Natural killer cell (primary cell): Measurements from ENCODE around the gene ASTE1. TPM values are rescaled to one million over a fixed set of nuclear protein-coding genes. Genes with fewer than 3 reads are reported as not detected.

ENCODE experiments used
- ATAC-seq, 3 donors: fragments of 150-1000 bp in 2 of 3; fragments of 200-7000 bp in 1 of 3; cut with Tn5 transposase; 1 replicate in 1 of 3; 2 replicates in 2 of 3; pipeline ENCODE4 v1.10.0; 2021; ENCODE audit warnings: mild to moderate bottlenecking in 2 of 3, moderate library complexity in 2 of 3
- DNase-seq, 2 donors: peaks; one replicate each; pipeline versions ENCODE4 v3.0.0 to v3.0.0-alpha.2; 2013 to 2021; ENCODE audit warnings: mixed read lengths in 1 of 2
- H3K27ac ChIP-seq: one replicate; pipeline ENCODE4 v1.5.1; 2013; ENCODE audit warnings: mild to moderate bottlenecking, low read length
- H3K27me3 ChIP-seq: one replicate; pipeline ENCODE4 v1.6.1; 2013; ENCODE audit warnings: low read length; ENCODE audit not compliant: control insufficient read depth, insufficient read depth
- H3K36me3 ChIP-seq: one replicate; pipeline ENCODE4 v1.6.1; 2013; ENCODE audit warnings: low read length; ENCODE audit not compliant: control insufficient read depth, insufficient read depth
- H3K4me1 ChIP-seq: one replicate; pipeline ENCODE4 v1.6.1; 2013; ENCODE audit warnings: low read length; ENCODE audit not compliant: control insufficient read depth, insufficient read depth
- H3K4me3 ChIP-seq: one replicate; pipeline ENCODE4 v1.5.1; 2013; ENCODE audit warnings: low read length
- H3K9me3 ChIP-seq: one replicate; pipeline ENCODE4 v1.6.1; 2013; ENCODE audit warnings: low read length; ENCODE audit not compliant: control insufficient read depth, insufficient read depth
- H3K27ac Mint-ChIP-seq, 2 donors: one replicate each; pipeline ENCODE4 v1.8.0; 2022; ENCODE audit warnings: mild to moderate bottlenecking in 2 of 2, mixed read lengths in 2 of 2, moderate library complexity in 1 of 2
- H3K27me3 Mint-ChIP-seq, 2 donors: one replicate each; pipeline ENCODE4 v1.8.0; 2022; ENCODE audit warnings: low read depth in 2 of 2, mixed read lengths in 2 of 2
- H3K36me3 Mint-ChIP-seq: one replicate; pipeline ENCODE4 v1.8.0; 2022; ENCODE audit warnings: mixed read lengths
- H3K4me1 Mint-ChIP-seq, 2 donors: one replicate each; pipeline ENCODE4 v1.8.0; 2022; ENCODE audit warnings: mixed read lengths in 2 of 2
- H3K4me3 Mint-ChIP-seq: one replicate; pipeline ENCODE4 v1.8.0; 2022; ENCODE audit warnings: mild to moderate bottlenecking, moderate library complexity, mixed read lengths
- H3K9me3 Mint-ChIP-seq, 2 donors: one replicate each; pipeline ENCODE4 v1.8.0; 2022; ENCODE audit warnings: mixed read lengths in 2 of 2
- WGBS: methylation state at CpG from one replicate; pipeline ENCODE4 v1.1.7; 2013; ENCODE audit warnings: missing lambda C conversion rate; ENCODE audit not compliant: insufficient coverage; 5-methylcytosine and 5-hydroxymethylcytosine counted together
- intact Hi-C: fragments of 100-400 bp; cut with micrococcal nuclease; formaldehyde crosslinking; loops from one replicate; pipeline ENCODE4 v1.14.2; 2022
- total RNA-seq, 4 donors: library from RNA; stranded (reverse); fragments of 120-200 nt in 1 of 4; gene quantifications; one replicate each; pipeline versions ENCODE4 v1.2.3 to v1.2.4, GENCODE V29; 2013 to 2022
- TF ChIP-seq, protein P1 (sequence below): fragments of 200-600 bp; IDR thresholded peaks from one replicate; pipeline ENCODE4 v1.8.0; 2022; ENCODE audit warnings: antibody characterized with exemption

ASTE1 gene, protein sequence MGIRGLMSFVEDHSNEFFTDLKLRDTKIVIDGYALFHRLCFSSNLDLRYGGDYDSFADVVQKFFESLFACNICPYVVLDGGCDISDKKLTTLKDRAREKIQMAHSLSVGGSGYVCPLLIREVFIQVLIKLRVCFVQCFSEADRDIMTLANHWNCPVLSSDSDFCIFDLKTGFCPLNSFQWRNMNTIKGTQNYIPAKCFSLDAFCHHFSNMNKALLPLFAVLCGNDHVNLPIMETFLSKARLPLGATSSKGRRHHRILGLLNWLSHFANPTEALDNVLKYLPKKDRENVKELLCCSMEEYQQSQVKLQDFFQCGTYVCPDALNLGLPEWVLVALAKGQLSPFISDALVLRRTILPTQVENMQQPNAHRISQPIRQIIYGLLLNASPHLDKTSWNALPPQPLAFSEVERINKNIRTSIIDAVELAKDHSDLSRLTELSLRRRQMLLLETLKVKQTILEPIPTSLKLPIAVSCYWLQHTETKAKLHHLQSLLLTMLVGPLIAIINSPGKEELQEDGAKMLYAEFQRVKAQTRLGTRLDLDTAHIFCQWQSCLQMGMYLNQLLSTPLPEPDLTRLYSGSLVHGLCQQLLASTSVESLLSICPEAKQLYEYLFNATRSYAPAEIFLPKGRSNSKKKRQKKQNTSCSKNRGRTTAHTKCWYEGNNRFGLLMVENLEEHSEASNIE
- 10 to 100 TPM; 22.8 to 28.8 (median 24.3) TPM for total RNA-seq
- total RNA-seq (2013): 34.3 TPM

- Histone ChIP-seq H3K36me3 (peaks cover 9% of the 10 kb centered on the region), H3K9me3 (no peaks in the 10 kb centered on the region), H3K27me3 (no peaks in the 10 kb centered on the region), H3K4me1 (peaks cover 20% of the 10 kb centered on the region), H3K27ac (peak within 1 kb of the TSS; percentile 98), H3K4me3 (peak within 1 kb of the TSS; percentile 97)
- no peaks in the 10 kb centered on the region for H3K27me3 Mint-ChIP-seq
- H3K36me3 Mint-ChIP-seq: no peaks in the 10 kb centered on the region
- ATAC-seq (peak; percentile 96 to 99 (median 96)), DNase-seq (peak; percentile 89 to 95)
- peak within 1 kb of the TSS; percentile 97 for H3K4me3 Mint-ChIP-seq
- intact Hi-C loops: loop anchor here (1.0 to 10.0 kb wide), 5 partner anchors 134 to 1698 kb away; partner anchors contain the start of genes ATP2C1, DNAJC13, MRPL3 and NPHP3
- TF ChIP-seq, protein P1, sequence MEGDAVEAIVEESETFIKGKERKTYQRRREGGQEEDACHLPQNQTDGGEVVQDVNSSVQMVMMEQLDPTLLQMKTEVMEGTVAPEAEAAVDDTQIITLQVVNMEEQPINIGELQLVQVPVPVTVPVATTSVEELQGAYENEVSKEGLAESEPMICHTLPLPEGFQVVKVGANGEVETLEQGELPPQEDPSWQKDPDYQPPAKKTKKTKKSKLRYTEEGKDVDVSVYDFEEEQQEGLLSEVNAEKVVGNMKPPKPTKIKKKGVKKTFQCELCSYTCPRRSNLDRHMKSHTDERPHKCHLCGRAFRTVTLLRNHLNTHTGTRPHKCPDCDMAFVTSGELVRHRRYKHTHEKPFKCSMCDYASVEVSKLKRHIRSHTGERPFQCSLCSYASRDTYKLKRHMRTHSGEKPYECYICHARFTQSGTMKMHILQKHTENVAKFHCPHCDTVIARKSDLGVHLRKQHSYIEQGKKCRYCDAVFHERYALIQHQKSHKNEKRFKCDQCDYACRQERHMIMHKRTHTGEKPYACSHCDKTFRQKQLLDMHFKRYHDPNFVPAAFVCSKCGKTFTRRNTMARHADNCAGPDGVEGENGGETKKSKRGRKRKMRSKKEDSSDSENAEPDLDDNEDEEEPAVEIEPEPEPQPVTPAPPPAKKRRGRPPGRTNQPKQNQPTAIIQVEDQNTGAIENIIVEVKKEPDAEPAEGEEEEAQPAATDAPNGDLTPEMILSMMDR: no peak
- peaks cover 44 to 51% of the 10 kb centered on the region in 2 donors for H3K4me1 Mint-ChIP-seq
- peak within 1 kb of the TSS; percentile 97 to 98 for H3K27ac Mint-ChIP-seq
- under 1% methylated on average over 56 of the region's 56 CpGs for WGBS
- H3K9me3 Mint-ChIP-seq: no peaks in the 10 kb centered on the region
Observed at GRCh38 chr3:131026321-131027151, at the start of gene ASTE1, which contains the start of gene NEK11. ASTE1 (minus strand) TSS chr3:131026825; CDS start chr3:131025306, 1,519 bp downstream. NEK11 (plus strand) TSS chr3:131026877; CDS start chr3:131029709, 2,832 bp downstream.

GRCh38 chr3:131075632-131076328, 49.2 kb upstream of the ASTE1 start:
- no peaks in the 10 kb centered on the region for H3K9me3 ChIP-seq
- Mint-ChIP-seq H3K4me1 (no peaks in the 10 kb centered on the region), H3K4me3 (no peak overlapping the region), H3K9me3 (no peaks in the 10 kb centered on the region), H3K27ac (no peak overlapping the region), H3K36me3 (no peaks in the 10 kb centered on the region), H3K27me3 (no peaks in the 10 kb centered on the region)
- ATAC-seq: no peak
- no peak overlapping the region for H3K4me3 ChIP-seq
- no peaks in the 10 kb centered on the region for H3K36me3 ChIP-seq
- DNase-seq: no peak
- no peaks in the 10 kb centered on the region for H3K27me3 ChIP-seq
- no peaks in the 10 kb centered on the region for H3K4me1 ChIP-seq
- TF ChIP-seq, protein P1: no peak
- 92% methylated on average over 3 of the region's 4 CpGs for WGBS
- intact Hi-C loops: no loop called here
- H3K27ac ChIP-seq: no peak overlapping the region

DNA sequence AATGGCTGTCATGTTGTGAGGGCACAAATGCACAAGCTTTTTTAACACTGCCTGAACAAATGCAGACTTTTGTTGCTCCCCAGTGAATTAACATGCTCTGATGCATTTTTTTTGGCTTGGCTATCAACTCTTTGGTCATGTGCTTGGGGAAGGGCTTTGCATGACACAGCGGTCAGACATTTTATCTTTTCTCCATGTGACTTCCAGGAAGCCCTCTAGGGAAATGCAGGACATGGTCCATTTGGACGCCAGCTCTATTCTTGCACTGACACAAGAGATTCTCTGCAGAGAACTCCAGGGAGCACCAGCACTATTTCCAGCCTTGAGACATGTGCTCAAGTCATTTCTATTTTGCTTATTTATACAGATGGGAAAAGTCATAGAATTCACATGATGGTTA, 46.2 kb upstream of the ASTE1 start:
- Histone ChIP-seq H3K27me3 (no peaks in the 10 kb centered on the region), H3K36me3 (no peaks in the 10 kb centered on the region), H3K4me3 (no peak overlapping the region), H3K27ac (no peak overlapping the region), H3K4me1 (no peaks in the 10 kb centered on the region), H3K9me3 (no peaks in the 10 kb centered on the region)
- H3K4me3 Mint-ChIP-seq: no peak overlapping the region
- intact Hi-C loops: no loop called here
- TF ChIP-seq, protein P1: no peak
- DNase-seq: no peak
- H3K36me3 Mint-ChIP-seq: no peaks in the 10 kb centered on the region
- H3K27me3 Mint-ChIP-seq: no peaks in the 10 kb centered on the region
- no peaks in the 10 kb centered on the region for H3K9me3 Mint-ChIP-seq
- H3K4me1 Mint-ChIP-seq: no peaks in the 10 kb centered on the region
- WGBS: 79% methylated on average over 2 of the region's 2 CpGs
- H3K27ac Mint-ChIP-seq: no peak overlapping the region
- no peak for ATAC-seq
